Caki2 (cell line): ENCODE results near the gene TRIP10. TPM values are rescaled to one million over a fixed set of nuclear protein-coding genes. Genes with fewer than 3 reads are reported as not detected.

Experiments used
- DNase-seq: peaks from one replicate; pipeline ENCODE4 v3.0.0-alpha.2; 2015; ENCODE audit warnings: low read depth
- in situ Hi-C: cut with HindIII; loops from 2 replicates; pipeline ENCODE4 v1.10.0; 2016; ENCODE audit warnings: low sequenced_read_pairs, low pct_unique_long_range_greater_than_20kb, mixed read lengths
- total RNA-seq: library from RNA; depleted of rRNA; stranded (reverse); fragments of >200 nt; shearing (Covaris generic); gene quantifications from 2 replicates; pipeline ENCODE4 v1.2.3, GENCODE V29; 2014; ENCODE audit warnings: low replicate concordance

The TRIP10 gene
- total RNA-seq, 1 experiment from 2014 or later, result 50.5 TPM

GRCh38 chr19:6709549-6709948 lies 29.9 kb upstream of the TRIP10 start:
- no peak for DNase-seq
- in situ Hi-C loops, result no loop called here

GRCh38 chr19:6710273-6711077 lies 29.0 kb upstream of the TRIP10 start:
- in situ Hi-C loops, result no loop called here
- DNase-seq, result no peak

GRCh38 chr19:6711078-6711361 lies 28.5 kb upstream of the TRIP10 start:
- no peak for DNase-seq
- in situ Hi-C loops, result no loop called here

- no peak for DNase-seq
- in situ Hi-C loops, result no loop called here
Observed at GRCh38 chr19:6711605-6712004, 27.9 kb upstream of the TRIP10 start.

GRCh38 chr19:6712231-6712630 lies 27.2 kb upstream of the TRIP10 start:
- DNase-seq, result no peak
- in situ Hi-C loops, result no loop called here

GRCh38 chr19:6712692-6713670 lies 26.5 kb upstream of the TRIP10 start:
- in situ Hi-C loops, result no loop called here
- no peak for DNase-seq

GRCh38 chr19:6713773-6714692 lies 25.4 kb upstream of the TRIP10 start:
- in situ Hi-C loops, result no loop called here
- no peak for DNase-seq

GRCh38 chr19:6714749-6715555 lies 24.5 kb upstream of the TRIP10 start:
- in situ Hi-C loops, result no loop called here
- no peak for DNase-seq

- in situ Hi-C loops, result no loop called here
- no peak for DNase-seq
Observed at GRCh38 chr19:6716610-6716970, 22.9 kb upstream of the TRIP10 start.

GRCh38 chr19:6717036-6717435 lies 22.4 kb upstream of the TRIP10 start:
- DNase-seq, result no peak
- in situ Hi-C loops, result no loop called here

- in situ Hi-C loops, result no loop called here
- no peak for DNase-seq
Observed at GRCh38 chr19:6717441-6717971, 22.0 kb upstream of the TRIP10 start.

GRCh38 chr19:6718111-6718740 lies 21.3 kb upstream of the TRIP10 start:
- DNase-seq, result no peak
- in situ Hi-C loops, result no loop called here

GRCh38 chr19:6718741-6719539 lies 20.5 kb upstream of the TRIP10 start:
- in situ Hi-C loops, result no loop called here
- peak; percentile 55 for DNase-seq

GRCh38 chr19:6719540-6719861 lies 20.0 kb upstream of the TRIP10 start:
- in situ Hi-C loops, result no loop called here
- no peak for DNase-seq

GRCh38 chr19:6719992-6720368 lies 19.5 kb upstream of the TRIP10 start:
- in situ Hi-C loops, result no loop called here
- DNase-seq, result no peak

- DNase-seq, result no peak
- in situ Hi-C loops, result no loop called here
Observed at GRCh38 chr19:6720369-6721137, 18.9 kb upstream of the TRIP10 start, which contains the start of gene C3. C3 (minus strand) TSS chr19:6720650; CDS start chr19:6720589, 61 bp downstream.
